GM18868 (cell line): Measurements from ENCODE around the gene USP7.
"Not testable (repeated sequence)": the region's sequence is repeated elsewhere in the genome, so short reads cannot be mapped to it uniquely, and the experiment has no call there.

ENCODE experiments used
- ATAC-seq: cut with Tn5 transposase; IDR thresholded peaks from one replicate; pipeline ENCODE4 v1.9.1; 2021; ENCODE audit warnings: mild to moderate bottlenecking, moderate library complexity; ENCODE audit not compliant: unreplicated experiment

Gene USP7

DNA sequence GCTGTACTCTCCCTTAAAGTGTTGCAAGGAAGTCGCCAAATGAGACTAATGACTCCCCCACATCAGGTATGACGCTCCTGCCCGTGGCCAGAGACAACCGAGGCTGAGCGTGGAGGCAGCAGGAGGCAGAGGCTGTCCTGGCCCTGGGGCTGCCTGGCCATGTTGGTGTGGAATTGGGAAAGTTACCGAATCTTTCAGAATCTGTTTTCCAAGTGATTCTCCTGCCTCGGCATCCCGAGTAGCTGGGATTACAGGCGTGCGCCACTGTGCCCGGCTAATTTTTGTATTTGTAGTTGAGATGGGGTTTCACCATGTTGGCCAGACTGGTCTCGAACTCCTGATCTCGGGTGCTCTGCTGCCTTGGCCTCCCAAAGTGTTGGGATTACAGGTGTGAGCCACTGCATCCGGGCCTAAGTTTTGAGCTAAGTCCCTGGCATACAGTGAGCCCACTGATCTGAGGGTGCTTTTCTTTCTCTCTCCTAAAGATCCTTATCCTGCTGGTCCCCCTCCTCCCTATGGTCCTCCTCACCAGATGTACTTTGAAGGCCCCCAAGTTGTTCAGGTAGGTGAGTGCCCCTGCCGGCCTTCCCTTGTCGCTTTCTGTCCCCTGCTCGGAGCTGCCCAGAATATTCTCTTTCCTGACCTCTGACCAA is 80.9 kb downstream of the USP7 start:
- ATAC-seq, result no peak

DNA sequence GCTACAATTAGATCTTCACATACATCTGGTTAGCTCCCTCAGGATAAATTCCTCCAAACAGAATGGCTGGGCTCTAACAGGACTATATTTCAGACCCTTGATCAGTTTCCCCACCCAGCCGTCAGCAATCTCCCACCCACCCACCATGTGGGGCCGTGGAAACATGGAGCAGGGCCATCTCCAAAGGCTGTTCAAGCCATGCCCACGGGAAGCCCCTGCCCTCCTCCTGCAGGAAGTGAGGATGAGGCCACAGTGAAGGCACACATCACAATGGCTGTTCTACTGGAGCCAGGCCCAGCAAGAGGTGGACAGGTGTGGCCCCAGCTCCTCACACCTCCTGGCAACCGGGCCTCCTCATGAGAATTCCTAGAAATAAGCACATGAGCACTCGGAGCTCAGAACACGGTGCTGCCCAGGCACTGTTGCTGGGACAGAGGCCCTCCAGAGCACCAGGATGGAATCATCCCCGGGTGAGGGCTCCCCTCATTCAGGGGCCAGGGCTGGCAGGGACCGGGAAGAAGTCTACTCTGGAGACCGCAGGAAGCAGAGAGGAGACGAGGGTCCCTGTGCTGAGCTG is 81.6 kb downstream of the USP7 start, which contains the start of gene LITAFD:
TSS of gene LITAFD (plus strand) at position 311 of the 577 bp plus-strand sequence. CDS start 2,005 bp downstream, outside the sequence.
- no peak for ATAC-seq

DNA sequence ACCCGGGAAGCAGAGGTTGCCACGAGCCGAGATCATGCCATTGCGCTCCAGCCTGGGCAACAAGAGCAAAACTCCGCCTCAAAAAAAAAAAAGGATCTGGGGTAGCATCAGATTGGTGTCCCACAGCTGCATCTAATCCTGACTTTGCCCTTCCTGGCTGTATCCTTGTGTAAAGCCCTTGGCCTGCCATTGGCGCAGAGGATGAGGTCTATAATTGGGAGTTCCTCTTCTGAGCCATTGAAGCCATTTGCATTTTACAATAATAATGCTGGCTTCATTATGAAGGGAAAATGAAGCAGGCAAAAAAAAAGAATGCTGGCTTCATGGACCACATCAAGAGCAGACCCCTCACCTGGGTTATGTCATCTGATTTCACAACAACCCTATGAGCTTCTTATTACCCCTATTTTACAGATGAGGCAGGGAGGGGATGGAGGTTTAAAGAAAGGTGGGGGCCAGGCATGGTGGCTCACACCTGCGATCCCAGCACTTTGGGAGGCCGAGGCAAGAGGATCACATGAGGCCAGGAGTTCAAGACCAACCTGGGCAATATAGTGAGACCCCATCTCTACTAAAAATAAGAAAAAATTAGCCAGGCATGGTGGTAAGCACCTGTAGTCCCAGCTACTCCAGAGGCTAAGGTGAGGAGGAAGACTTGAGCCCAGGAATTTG is 82.7 kb downstream of the USP7 start:
- ATAC-seq, result no peak

DNA sequence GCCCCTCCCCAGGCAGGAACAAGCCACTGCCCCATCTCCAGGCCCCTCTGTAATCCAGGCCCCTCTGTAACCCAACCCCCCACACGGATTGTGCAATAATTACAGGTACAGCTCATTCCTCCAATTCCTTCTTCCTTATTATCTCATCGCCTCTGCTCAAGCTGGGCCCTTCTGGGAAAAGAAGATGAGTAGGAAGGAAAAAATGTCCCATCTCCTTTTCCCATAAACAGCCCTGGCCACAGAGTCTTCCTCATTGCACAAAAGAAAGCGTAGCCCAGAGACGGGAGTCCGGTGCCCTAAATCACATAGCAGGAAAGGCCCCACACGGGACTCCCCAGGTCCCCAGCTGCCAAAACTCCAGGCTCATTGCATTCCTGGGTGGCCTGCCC is 85.2 kb downstream of the USP7 start:
- no peak for ATAC-seq

DNA sequence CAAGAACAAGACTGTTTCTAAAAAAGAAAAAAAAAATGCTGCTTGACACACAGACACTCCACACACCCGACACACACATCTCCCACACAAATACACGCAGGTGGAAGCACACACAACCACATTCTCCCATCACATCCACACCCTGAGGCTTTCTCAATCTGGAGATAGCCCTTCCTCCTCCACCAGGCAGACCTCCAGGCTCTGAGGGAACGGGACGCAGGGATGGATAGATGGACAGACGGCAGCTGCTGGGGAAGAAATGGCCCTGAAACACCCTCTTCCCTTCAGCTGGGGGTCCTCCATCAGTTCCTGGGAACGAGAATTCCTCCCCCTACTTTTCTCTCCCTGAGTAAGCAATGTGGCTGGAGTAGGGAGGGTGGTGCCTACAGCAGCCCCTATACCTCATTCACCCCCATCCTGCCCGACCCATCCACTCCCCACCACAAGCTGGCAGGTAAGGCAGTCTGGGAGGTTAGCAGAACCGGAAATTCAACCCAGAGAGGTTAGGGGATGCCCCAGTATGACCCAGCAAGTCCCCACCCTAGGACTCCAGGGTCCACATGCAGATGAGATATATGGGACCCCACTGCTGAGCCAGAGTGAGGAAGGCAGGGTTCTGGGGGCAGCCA is 85.7 kb downstream of the USP7 start:
- no peak for ATAC-seq

DNA sequence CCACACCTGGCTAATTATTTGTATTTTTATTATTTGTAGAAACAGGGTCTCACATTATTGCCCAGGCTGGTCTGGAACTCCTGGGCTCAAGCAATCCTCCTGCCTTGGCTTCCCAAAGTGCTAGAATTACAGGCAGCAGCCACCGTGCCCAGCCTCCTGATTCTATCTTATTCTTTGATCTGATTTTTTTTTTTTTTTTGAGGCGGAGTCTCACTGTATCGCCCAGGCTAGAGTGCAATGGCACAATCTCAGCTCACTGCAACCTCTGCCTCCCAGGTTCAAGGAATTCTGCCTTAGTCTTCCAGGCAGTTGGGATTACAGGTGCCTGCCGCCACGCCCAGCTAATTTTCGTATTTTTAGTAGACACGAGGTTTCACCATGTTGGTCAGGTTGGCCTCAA is 88.4 kb downstream of the USP7 start:
- ATAC-seq, result not testable (repeated sequence)

DNA sequence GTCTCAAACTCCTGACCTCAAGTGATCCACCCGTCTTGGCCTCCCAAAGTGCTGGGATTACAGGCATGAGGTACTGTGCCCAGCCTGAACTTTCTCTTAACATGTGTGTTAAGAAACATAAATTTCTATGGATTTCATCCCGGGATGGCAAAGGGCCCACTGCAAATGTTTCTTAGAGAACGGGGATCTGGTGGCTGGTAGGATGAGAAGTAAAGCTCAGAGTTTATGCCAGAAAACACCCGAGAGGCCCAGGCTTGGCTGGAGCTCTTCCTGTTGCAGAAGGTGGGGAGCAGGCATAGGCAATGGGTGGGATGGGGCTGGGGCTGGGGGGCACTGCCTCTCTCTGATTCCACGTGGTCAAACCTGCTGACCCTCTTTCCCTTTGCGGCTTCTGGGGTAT is 89.3 kb downstream of the USP7 start:
- no peak for ATAC-seq

DNA sequence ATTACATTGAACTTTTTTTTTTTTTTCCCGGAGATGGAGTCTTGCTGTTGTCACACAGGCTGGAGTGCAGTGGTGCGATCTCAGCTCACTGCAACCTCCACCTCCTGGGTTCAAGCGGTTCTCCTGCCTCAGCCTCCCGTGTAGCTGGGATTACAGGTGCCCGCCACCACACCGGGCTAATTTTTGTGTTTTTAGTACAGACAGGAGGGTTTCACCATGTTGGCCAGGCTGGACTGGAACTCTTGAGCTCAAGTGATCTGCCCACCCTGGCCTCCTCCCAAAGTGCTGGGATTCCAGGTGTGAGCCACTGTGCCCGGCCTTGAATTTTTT is 89.9 kb downstream of the USP7 start:
- not testable (repeated sequence) for ATAC-seq

DNA sequence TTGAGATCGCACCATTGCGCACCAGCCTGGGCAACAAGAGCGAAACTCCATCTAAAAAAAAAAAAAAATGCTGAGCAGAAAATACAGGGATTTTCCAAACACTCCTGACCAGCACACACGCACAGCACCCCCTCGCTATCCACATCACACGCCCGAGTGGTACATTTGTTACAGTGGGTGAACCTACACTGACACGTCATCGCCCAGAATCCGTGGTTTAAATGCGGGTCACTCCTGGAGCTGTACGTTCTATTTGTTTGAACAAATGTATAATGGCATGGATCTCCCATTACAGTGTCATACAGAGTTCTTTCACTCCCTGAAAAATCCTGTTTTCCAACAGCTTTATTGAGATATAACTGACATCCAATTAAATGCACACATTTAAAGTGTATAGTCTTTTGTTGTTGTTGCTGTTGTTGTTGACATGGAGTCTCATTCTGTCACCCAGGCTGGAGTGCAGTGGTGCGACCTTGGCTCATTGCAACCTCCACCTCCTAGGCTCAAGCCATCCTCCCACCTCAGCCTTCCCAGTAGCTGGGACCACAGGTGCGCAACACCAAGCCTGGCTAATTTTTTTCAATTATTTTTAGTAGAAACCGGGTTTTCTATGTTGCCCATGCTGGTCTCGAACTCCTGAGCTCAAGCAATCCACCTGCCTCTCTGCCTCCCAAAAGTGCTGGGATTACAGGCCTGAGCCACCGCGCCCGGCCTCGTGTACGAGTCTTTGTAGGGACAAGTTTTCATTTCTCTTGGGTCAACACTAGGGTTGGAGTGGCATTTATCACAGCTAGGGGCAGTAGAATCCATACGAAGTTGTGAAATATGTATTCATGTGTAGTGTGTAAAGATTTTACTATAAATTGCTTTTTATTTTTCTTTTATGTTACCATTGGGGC is 90.5 kb downstream of the USP7 start:
- no peak for ATAC-seq

DNA sequence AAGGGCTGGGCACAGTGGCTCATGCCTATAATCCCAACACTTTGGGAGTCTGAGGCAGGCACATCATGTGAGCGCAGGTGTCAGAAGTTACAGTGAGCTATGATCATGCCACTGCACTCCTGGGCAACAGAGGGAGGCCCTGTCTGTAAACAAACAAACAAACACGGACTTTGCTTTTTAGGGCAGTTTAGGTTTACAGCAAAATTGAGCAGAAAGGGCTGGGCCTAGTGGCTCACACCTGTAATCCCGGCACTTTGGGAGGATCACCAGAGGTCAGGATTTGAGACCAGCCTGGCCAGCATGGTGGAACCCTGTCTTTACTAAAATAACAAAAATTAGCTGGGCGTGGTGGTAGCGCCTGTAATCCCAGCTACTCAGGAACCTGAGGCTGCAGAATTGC is 91.6 kb downstream of the USP7 start:
- no peak for ATAC-seq

DNA sequence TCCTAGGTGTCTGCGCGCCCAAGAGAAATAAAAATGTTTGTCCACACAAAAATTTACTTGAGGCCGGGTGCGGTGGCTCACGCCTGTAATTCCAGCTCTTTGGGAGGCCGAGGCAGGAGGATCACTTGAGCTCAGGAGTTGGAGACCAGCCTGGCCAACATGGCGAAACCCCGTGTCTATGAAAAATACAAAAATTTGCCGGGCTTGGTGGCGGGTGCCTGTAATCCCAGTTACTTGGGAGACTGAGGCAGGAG is 93.8 kb downstream of the USP7 start:
- not testable (repeated sequence) for ATAC-seq

DNA sequence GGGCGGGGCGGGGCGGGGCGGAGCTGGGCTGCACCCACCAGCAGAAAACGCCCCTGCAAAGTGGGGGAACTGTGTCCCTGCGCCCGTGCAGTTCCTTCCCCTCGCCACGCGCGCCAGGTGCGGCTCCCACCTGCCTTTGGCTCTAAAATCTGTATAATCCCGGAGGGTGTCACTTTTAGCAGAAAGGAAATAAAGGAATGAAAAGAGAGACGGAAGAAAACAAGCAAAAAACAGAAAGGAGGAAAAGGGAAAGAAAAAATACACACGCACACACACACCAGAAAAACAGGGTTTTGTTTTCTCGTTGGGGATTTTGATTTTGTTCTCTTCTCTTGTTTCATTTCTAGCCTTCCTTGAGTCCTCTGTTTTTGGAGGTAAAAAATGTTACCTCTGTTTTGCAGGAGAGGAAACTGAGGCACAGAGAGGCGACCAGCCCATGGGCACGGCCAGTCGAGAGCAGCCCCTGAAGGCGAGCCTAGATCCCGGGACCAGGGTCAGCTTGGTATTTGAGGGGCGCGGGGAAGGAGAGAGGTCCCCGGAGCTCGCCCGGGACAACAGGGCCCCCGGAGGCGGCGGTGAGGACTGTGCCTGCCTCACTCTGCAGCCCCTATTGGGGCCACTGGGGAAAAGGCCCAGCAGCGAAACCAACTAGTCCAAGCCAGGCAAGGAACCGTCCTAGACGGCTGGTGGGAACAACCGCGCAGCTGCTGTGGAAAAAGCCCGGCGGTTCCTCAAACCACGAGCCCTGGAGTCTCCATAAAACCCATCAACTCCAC is 94.3 kb downstream of the USP7 start:
- no peak for ATAC-seq

DNA sequence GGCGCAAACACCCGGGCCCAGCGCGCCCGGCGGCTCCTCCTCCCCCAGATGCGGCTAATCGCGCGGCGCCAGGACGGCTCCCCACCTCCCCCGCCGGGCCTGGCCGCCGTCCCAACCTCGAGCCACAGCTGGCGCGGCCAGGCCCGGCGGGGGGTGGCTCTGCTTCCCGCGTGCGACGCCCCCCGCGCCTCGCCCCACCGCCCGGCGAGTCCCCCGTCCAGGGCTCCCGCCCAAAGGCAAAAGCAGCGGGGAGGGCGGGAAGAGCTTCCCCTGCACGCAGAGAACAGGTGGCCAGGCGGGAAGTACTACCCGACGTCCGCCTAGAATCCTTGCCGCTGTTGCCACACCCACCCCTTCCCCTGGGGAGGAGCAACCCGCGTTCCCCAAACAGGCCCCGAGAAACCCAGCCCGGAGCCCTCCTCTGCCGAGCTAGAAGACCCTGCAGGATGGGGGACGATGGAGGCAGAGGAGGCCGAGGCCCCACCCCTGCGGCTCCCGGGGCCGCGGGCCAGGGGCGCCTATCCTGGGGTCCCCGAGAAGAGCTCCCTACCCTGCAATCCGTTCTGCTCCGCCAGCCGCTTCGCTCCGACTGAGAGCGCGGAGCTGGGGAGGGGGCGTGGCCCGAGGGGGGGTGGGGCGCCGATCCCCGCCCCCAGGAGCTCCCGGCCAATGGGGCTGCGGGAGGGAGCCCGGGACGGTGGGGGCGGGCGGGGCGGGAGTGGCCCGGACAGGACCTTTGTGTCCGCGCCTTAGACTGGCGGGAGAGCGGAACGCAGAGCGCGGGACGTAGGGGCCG is 95.1 kb downstream of the USP7 start, which contains the start of gene CARHSP1:
TSS of gene CARHSP1 (minus strand) at position 591 of the 796 bp plus-strand sequence. CDS start 9,678 bp downstream, outside the sequence.
- ATAC-seq, result peak; percentile 64

DNA sequence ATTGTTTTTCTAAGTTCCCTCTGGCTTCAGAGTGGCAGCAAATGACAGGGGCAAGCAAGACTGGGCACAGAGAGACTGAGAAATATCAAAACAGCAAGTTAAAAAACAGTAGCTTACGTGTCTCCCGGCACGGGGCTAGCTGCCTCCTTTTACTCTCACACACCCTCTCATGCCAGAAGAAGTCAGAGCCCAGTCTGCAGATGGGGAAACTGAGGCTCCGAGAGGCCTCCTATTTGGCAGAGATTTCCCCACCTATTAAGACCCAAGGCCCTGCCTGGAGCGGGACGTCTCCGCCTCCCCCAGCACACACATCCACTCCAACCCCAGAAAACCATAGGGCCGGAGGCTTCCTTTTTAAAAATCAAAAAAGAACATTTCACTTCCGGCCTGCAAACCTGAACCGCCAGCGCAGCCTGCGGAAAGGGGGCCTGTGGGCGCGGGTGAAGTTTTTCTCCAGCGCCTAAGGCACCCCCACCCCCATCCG is 95.7 kb downstream of the USP7 start:
- ATAC-seq, result no peak

DNA sequence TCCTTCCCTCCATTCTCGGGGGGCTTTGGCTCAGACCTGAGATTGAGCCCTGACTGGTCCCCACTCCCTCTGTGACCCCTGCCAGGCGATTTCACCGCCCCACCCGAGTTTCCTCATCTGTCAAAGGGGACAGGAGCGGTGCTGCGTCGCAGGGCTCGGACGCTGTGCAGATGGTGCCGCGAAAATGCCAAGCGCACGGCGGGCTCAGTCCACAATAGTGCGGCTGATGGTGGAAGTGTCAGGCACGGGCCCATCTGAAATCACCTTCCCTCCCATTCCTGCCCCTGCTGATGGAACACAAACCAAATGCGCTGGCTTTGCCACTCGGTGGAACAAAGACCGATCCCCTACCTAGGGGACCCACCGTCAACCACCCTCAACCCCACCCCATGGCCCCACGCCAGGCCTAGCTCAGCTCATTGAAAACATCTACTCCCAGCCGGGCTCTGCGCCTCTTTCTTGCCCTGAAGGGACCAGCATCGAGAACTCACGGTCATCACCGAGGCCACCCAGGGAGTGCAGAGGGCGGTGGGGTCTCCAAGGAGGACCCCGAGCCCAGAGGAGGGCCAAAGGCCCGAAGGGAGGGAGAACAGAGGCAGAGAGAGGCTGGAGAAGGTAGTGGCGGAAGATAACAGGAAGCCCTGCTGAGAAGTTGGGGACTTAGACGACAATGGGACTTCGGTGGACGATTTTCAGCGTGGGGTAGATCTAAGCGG is 96.3 kb downstream of the USP7 start:
- ATAC-seq, result no peak

DNA sequence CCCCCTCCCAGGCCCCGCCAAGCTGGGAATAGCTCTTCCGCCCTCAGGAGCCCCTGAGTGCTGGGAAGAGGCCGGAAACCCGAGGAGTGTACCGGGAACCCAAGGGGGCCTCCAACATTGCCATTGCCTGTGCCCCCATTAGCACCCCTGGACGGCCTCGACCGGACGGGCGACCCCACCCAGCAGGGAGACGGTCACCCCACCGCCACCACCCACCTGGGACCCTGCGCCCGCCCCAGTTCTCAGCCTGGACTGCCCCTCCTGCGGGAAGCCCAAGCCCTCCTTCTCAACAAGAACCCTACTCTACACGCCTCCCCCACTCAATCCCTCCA is 96.9 kb downstream of the USP7 start:
- no peak for ATAC-seq

DNA sequence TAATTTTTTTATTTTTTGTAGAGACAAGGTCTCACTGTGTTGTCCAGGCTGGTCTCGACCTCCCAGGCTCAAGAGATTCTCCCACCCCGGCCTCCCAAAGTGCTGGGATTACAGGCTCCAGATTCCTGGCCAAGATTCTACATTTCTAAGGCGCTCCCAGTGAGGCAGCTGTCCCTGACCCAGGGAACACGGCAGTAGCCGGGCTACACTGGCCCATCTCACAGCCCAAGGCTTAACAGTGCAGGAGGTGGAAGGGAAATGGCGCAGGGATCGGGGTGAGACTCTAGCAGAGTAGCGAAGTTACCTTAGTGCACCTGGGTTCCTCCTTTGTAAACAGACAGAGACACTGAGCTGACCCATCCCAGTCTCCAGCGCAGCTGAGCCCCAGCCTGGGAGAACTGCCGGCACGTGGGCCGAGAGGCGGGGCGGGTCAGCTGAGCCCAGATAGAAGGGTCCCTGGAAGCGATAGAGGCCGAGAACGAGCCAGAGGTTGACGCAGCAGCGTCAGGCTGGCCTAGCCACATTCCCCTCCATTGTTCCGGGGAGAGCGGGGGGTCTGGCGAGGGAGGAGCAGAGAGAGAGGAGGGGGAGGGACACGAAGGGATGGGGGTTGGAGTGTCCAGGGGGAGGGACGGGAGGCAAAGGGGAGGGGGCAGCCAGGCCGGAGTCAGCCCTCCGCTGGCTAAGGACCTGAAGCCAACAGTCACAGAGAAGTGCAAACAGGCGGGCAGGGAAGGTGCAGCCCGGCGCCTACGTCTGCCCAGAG is 97.4 kb downstream of the USP7 start:
- ATAC-seq, result no peak
